Activated T-helper 2 cell treated with anti-CD3 and anti-CD28 coated beads, Interferon-gamma antibody, Interleukin-2, Interleukin-4, amounts not matched to agents 10 μg/mL and 5 μg/mL and 100 μg/mL, durations not matched to agents 14 hours and 24 hours and 36 hours (primary cell): Measurements from ENCODE around the gene LCA5L. TPM values are rescaled to one million over a fixed set of nuclear protein-coding genes. Genes with fewer than 3 reads are reported as not detected.
"Not testable (repeated sequence)": the region's sequence is repeated elsewhere in the genome, so short reads cannot be mapped to it uniquely, and the experiment has no call there.

Source experiments
- DNase-seq: peaks from one replicate; pipeline ENCODE4 v3.0.0; 2021; ENCODE audit warnings: low spot score
- H3K27ac Mint-ChIP-seq: one replicate; pipeline ENCODE4 v1.8.0; 2021; ENCODE audit warnings: mixed read lengths
- H3K27me3 Mint-ChIP-seq: one replicate; pipeline ENCODE4 v1.8.0; 2021; ENCODE audit warnings: low read depth, mixed read lengths
- H3K36me3 Mint-ChIP-seq: one replicate; pipeline ENCODE4 v1.8.0; 2021; ENCODE audit warnings: low read depth, mixed read lengths
- H3K4me1 Mint-ChIP-seq: one replicate; pipeline ENCODE4 v1.8.0; 2021; ENCODE audit warnings: low read depth, mixed read lengths
- H3K4me3 Mint-ChIP-seq: one replicate; pipeline ENCODE4 v1.8.0; 2021; ENCODE audit warnings: low read depth, mild to moderate bottlenecking, moderate library complexity, mixed read lengths
- H3K9me3 Mint-ChIP-seq: one replicate; pipeline ENCODE4 v1.8.0; 2021; ENCODE audit warnings: mixed read lengths
- intact Hi-C: fragments of 100-400 bp; cut with micrococcal nuclease; formaldehyde crosslinking; loops from one replicate; pipeline ENCODE4 v1.15.1; 2023
- total RNA-seq: library from RNA; stranded (reverse); gene quantifications from 2 replicates; pipeline ENCODE4 v1.2.3, GENCODE V29; 2022

LCA5L gene
- total RNA-seq, 1 donor from 2014 or later, result 0.32 TPM

DNA sequence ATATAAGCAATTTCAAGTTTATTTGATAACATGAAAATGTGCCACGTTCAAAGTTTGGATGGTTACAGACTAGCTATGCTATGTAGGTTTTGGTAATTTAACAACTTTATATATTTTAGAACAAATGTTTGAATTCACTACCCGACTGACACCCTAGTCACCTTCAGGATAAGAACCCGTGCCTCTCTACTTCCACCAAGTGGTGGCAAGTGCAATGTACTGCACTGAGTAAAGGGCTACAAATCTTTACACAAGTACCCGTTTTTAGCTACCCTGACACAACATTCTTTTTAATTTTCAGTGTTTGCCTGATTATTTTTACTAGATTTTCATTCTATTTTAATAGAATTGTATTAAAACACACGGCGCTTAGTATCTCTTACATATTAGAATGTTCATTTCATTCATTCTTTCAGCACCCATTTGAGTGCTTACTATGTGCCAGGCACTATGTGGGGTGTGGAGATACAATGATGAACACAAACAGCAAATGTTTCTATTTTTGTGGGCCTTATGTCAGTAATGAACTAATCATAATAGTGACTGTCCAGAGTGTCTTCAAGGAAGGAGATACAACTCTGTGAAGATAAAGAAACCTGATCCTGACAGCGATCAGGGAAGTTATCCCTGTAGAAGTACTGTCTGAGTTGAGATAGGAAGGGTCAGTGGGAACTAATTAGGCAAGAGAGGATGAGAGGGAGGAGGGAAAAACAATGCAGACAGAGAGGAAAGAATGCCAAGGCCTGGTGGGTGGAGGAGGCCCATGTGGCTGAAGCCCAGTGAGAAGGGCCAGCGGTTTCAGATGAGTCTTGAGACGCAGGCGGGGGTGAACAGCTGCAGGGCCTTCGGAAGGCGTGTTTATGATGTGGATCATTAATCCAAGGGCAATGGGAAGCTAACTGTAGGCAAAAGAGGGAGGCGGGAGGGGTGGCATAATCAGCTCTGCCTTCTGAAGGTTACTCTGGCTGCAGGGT lies 3.8 kb downstream of the LCA5L start:
- peaks cover 12% of the 10 kb centered on the region for H3K4me1 Mint-ChIP-seq
- intact Hi-C loops, result no loop called here
- no peak overlapping the region for H3K4me3 Mint-ChIP-seq
- no peaks in the 10 kb centered on the region for H3K36me3 Mint-ChIP-seq
- no peak overlapping the region for H3K27ac Mint-ChIP-seq
- peaks cover 41% of the 10 kb centered on the region for H3K27me3 Mint-ChIP-seq
- no peak for DNase-seq
- no peaks in the 10 kb centered on the region for H3K9me3 Mint-ChIP-seq

- no peaks in the 10 kb centered on the region for H3K4me1 Mint-ChIP-seq
- no peak overlapping the region for H3K4me3 Mint-ChIP-seq
- H3K27me3 Mint-ChIP-seq, result peaks cover 38% of the 10 kb centered on the region
- H3K27ac Mint-ChIP-seq, result no peak overlapping the region
- intact Hi-C loops, result no loop called here
- H3K9me3 Mint-ChIP-seq, result no peaks in the 10 kb centered on the region
- H3K36me3 Mint-ChIP-seq, result no peaks in the 10 kb centered on the region
- no peak for DNase-seq
Measured at GRCh38 chr21:39439232-39439631, 6.3 kb downstream of the LCA5L start.

DNA sequence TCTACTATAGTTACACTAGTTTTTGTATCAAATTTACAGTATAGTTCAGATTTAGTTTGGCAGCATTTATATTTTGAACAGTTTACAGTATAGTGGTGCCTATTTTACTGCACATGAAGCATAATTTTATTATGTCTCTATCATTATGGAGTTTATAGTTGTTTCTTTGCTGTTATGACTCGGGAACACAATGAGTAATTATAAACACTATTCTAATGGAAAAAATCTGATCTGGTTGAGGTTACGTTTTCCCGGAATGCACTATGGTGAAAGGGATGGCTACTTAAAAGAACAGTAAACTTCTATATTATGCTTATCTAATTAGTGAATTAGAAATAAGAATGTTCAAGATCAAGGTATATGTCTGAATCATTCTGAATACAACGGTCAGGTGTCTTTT lies 10.6 kb downstream of the LCA5L start:
- Mint-ChIP-seq H3K27me3 (peaks cover 30% of the 10 kb centered on the region), H3K36me3 (no peaks in the 10 kb centered on the region), H3K4me3 (no peak overlapping the region), H3K27ac (no peak overlapping the region), H3K4me1 (no peaks in the 10 kb centered on the region), H3K9me3 (no peaks in the 10 kb centered on the region)
- DNase-seq, result no peak
- intact Hi-C loops, result no loop called here

GRCh38 chr21:39430954-39431353 lies 14.6 kb downstream of the LCA5L start:
- intact Hi-C loops, result no loop called here

GRCh38 chr21:39430457-39430856 lies 15.1 kb downstream of the LCA5L start:
- DNase-seq, result no peak
- no peak overlapping the region for H3K4me3 Mint-ChIP-seq
- no peaks in the 10 kb centered on the region for H3K9me3 Mint-ChIP-seq
- H3K27me3 Mint-ChIP-seq, result peaks cover 14% of the 10 kb centered on the region
- no peaks in the 10 kb centered on the region for H3K4me1 Mint-ChIP-seq
- H3K27ac Mint-ChIP-seq, result no peak overlapping the region
- intact Hi-C loops, result no loop called here
- H3K36me3 Mint-ChIP-seq, result no peaks in the 10 kb centered on the region

More at GRCh38 chr21:39430954-39431353, 14.6 kb downstream of the LCA5L start:
- Mint-ChIP-seq H3K4me1 (no peaks in the 10 kb centered on the region), H3K4me3 (no peak overlapping the region), H3K36me3 (no peaks in the 10 kb centered on the region), H3K27me3 (peaks cover 14% of the 10 kb centered on the region), H3K9me3 (no peaks in the 10 kb centered on the region), H3K27ac (no peak overlapping the region)
- no peak for DNase-seq

DNA sequence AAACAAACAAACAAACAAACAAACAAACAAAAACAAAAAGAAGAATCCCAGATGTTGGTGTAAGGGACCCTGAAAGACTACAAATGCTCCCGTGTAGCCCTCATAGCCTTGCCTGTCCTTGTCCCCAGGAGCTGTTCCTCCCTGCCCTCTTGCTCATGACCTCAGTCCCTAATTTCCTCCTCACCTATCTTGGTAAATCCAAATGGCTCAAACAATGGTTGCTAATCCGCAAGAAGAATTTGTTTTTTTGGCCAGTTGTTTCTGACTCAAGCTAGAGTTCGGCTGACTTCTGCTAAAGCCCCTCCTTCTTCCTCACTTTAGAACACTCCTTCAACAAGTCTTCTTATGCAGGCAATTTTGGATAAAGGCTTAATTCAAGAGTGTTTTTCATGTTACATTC lies 15.6 kb downstream of the LCA5L start:
- intact Hi-C loops, result no loop called here
- H3K9me3 Mint-ChIP-seq, result no peaks in the 10 kb centered on the region
- H3K36me3 Mint-ChIP-seq, result no peaks in the 10 kb centered on the region
- H3K27ac Mint-ChIP-seq, result no peak overlapping the region
- peaks cover 14% of the 10 kb centered on the region for H3K27me3 Mint-ChIP-seq
- no peak for DNase-seq
- H3K4me1 Mint-ChIP-seq, result no peaks in the 10 kb centered on the region
- H3K4me3 Mint-ChIP-seq, result no peak overlapping the region

DNA sequence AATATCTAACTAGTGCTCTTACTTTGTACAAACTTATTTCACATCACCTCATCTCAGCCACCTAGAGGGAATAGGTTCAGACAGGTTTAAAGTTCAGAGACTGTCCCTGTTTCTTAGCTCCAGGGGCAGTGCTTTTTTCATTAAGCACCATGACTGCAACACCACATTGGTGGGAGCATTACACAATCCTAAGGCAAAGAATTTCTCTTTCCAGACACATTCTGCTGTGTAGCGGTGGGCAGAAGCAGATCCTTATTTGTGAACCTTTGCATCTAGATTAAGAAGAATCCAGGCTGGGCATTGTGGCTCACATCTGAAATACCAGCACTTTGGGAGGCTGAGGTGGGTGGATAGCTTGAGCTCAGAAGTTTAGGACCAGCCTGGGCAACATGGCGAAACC lies 16.1 kb downstream of the LCA5L start:
- DNase-seq, result no peak
- Mint-ChIP-seq H3K4me1 (no peaks in the 10 kb centered on the region), H3K9me3 (no peaks in the 10 kb centered on the region), H3K36me3 (no peaks in the 10 kb centered on the region), H3K4me3 (no peak overlapping the region), H3K27ac (no peak overlapping the region), H3K27me3 (peaks cover 14% of the 10 kb centered on the region)
- intact Hi-C loops, result no loop called here

GRCh38 chr21:39422527-39423241 lies 22.9 kb downstream of the LCA5L start:
- DNase-seq, result no peak
- Mint-ChIP-seq H3K27ac (no peak overlapping the region), H3K4me1 (no peaks in the 10 kb centered on the region), H3K9me3 (no peaks in the 10 kb centered on the region), H3K4me3 (no peak overlapping the region), H3K27me3 (peaks cover 1% of the 10 kb centered on the region), H3K36me3 (no peaks in the 10 kb centered on the region)
- intact Hi-C loops, result no loop called here

DNA sequence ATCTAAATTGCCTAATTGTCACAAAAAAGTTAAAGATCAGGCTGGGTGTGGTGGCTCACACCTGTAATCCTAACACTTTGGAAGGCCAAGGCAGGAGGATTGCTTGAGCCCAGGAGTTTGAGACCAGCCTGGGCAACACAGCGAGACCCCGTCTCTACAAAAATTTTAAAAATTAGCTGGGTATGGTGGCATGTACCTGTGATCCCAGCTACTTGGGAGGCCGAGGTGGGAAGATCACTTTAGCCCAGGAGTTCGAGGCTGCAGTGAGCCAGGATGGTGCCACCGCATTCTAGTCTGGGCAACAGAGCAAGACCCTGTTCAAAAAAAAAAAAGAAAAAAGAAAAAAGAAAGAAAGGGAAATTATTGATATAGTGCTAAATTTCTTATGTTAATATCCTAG lies 26.4 kb downstream of the LCA5L start:
- H3K4me1 Mint-ChIP-seq, H3K36me3 Mint-ChIP-seq, H3K27me3 Mint-ChIP-seq, H3K27ac Mint-ChIP-seq, intact Hi-C loops, H3K9me3 Mint-ChIP-seq, H3K4me3 Mint-ChIP-seq, DNase-seq: not testable (repeated sequence)

- Mint-ChIP-seq H3K27me3 (no peaks in the 10 kb centered on the region), H3K9me3 (peaks cover 15% of the 10 kb centered on the region), H3K27ac (no peak overlapping the region), H3K36me3 (peaks cover 26% of the 10 kb centered on the region), H3K4me1 (no peaks in the 10 kb centered on the region), H3K4me3 (no peak overlapping the region)
- DNase-seq, result no peak
- intact Hi-C loops, result no loop called here
Measured at GRCh38 chr21:39406065-39406464, 39.5 kb downstream of the LCA5L start.

- Mint-ChIP-seq H3K4me1 (no peaks in the 10 kb centered on the region), H3K36me3 (peaks cover 21% of the 10 kb centered on the region), H3K9me3 (peaks cover under 1% of the 10 kb centered on the region), H3K4me3 (no peak overlapping the region), H3K27ac (no peak overlapping the region), H3K27me3 (no peaks in the 10 kb centered on the region)
- no peak for DNase-seq
- intact Hi-C loops, result no loop called here
Measured at GRCh38 chr21:39400173-39400572, 45.4 kb downstream of the LCA5L start.

GRCh38 chr21:39397646-39398385 lies 47.8 kb downstream of the LCA5L start:
- no peak for DNase-seq
- Mint-ChIP-seq H3K27ac (no peak overlapping the region), H3K4me1 (no peaks in the 10 kb centered on the region), H3K9me3 (no peaks in the 10 kb centered on the region), H3K36me3 (peaks cover 32% of the 10 kb centered on the region), H3K4me3 (no peak overlapping the region), H3K27me3 (no peaks in the 10 kb centered on the region)
- intact Hi-C loops, result no loop called here
